Astrocyte (in vitro differentiated cells and primary cell): ENCODE data around the gene ACP4. TPM values are rescaled to one million over a fixed set of nuclear protein-coding genes. Genes with fewer than 3 reads are reported as not detected.

Experiments
- DNase-seq: peaks from one replicate; pipeline ENCODE4 v3.0.0-alpha.2; 2010; ENCODE audit warnings: low read depth
- FAIRE-seq: peaks from 2 replicates; lab custom pipeline; 2011; peaks lifted over from hg19 to GRCh38; lab: Jason Lieb, UNC
- H2AFZ ChIP-seq: 2 replicates; pipeline ENCODE4 v1.6.0; 2012; ENCODE audit warnings: low read depth, low read length, inconsistent platforms
- H3K27ac ChIP-seq: 2 replicates; pipeline ENCODE4 v1.5.1; 2011; ENCODE audit warnings: low read depth, low read length, inconsistent platforms
- H3K27me3 ChIP-seq: 2 replicates; pipeline ENCODE4 v1.6.0; 2011; ENCODE audit warnings: low read length, inconsistent platforms; ENCODE audit not compliant: insufficient read depth
- H3K36me3 ChIP-seq: 2 replicates; pipeline ENCODE4 v1.5.1; 2011; ENCODE audit warnings: low read length, inconsistent platforms; ENCODE audit not compliant: insufficient read depth
- H3K4me1 ChIP-seq: 2 replicates; pipeline ENCODE4 v1.5.1; 2011; ENCODE audit warnings: low read length, inconsistent platforms; ENCODE audit not compliant: insufficient read depth
- H3K4me2 ChIP-seq: 2 replicates; pipeline ENCODE4 v1.6.0; 2012; ENCODE audit warnings: low read length, inconsistent platforms
- H3K4me3 ChIP-seq: 2 replicates; pipeline ENCODE4 v1.5.1; 2011; ENCODE audit warnings: low read depth, mild to moderate bottlenecking, low read length, inconsistent platforms; ENCODE audit not compliant: insufficient read depth
- H3K79me2 ChIP-seq: 2 replicates; pipeline ENCODE4 v1.6.0; 2012; ENCODE audit warnings: mild to moderate bottlenecking, low read length, inconsistent platforms; ENCODE audit not compliant: insufficient read depth
- H3K9ac ChIP-seq: 2 replicates; pipeline ENCODE4 v1.6.0; 2012; ENCODE audit warnings: mild to moderate bottlenecking, low read length, inconsistent platforms
- H3K9me3 ChIP-seq: 2 replicates; pipeline ENCODE4 v1.5.1; 2012; ENCODE audit warnings: low read depth, mild to moderate bottlenecking, low read length, inconsistent platforms; ENCODE audit not compliant: insufficient read depth
- H4K20me1 ChIP-seq: 2 replicates; pipeline ENCODE4 v1.6.0; 2012; ENCODE audit warnings: low read length, inconsistent platforms; ENCODE audit not compliant: insufficient read depth
- H3K27ac Mint-ChIP-seq: one replicate; pipeline ENCODE4 v1.8.0; 2021; ENCODE audit warnings: mild to moderate bottlenecking, mixed read lengths; ENCODE audit not compliant: unreplicated experiment
- H3K27me3 Mint-ChIP-seq: one replicate; pipeline ENCODE4 v1.8.0; 2021; ENCODE audit warnings: low read depth, mixed read lengths; ENCODE audit not compliant: unreplicated experiment
- H3K36me3 Mint-ChIP-seq: one replicate; pipeline ENCODE4 v1.8.0; 2021; ENCODE audit warnings: low read depth, mixed read lengths; ENCODE audit not compliant: unreplicated experiment
- H3K4me1 Mint-ChIP-seq: one replicate; pipeline ENCODE4 v1.8.0; 2021; ENCODE audit warnings: low read depth, mixed read lengths; ENCODE audit not compliant: unreplicated experiment
- H3K4me3 Mint-ChIP-seq: one replicate; pipeline ENCODE4 v1.8.0; 2021; ENCODE audit warnings: mild to moderate bottlenecking, moderate library complexity, mixed read lengths; ENCODE audit not compliant: unreplicated experiment
- H3K9me3 Mint-ChIP-seq: one replicate; pipeline ENCODE4 v1.8.0; 2021; ENCODE audit warnings: mild to moderate bottlenecking, mixed read lengths; ENCODE audit not compliant: unreplicated experiment
- CTCF ChIP-seq: IDR thresholded peaks from 2 replicates; pipeline ENCODE4 v1.5.1; 2011; ENCODE audit warnings: low read depth, mild to moderate bottlenecking, inconsistent platforms, low read length, moderate library complexity; ENCODE audit not compliant: insufficient read depth
- EZH2 ChIP-seq: IDR thresholded peaks from 2 replicates; pipeline ENCODE4 v1.6.1; 2012; ENCODE audit warnings: mild to moderate bottlenecking, low read length, inconsistent platforms; ENCODE audit not compliant: insufficient read depth
- total RNA-seq: library from RNA; stranded (reverse); gene quantifications from 2 replicates; pipeline ENCODE4 v1.2.1, GENCODE V29; 2021

Gene ACP4
- total RNA-seq, 1 donor from 2014 or later, result not detected

- H3K27me3 Mint-ChIP-seq, result no peaks in the 10 kb centered on the region
Measured at GRCh38 chr19:50778906-50779430, 11.2 kb upstream of the ACP4 start.

GRCh38 chr19:50779504-50780457 lies 10.4 kb upstream of the ACP4 start:
- Histone ChIP-seq H3K4me3 (no peak overlapping the region), H3K4me2 (no peak overlapping the region), H2AFZ (no peak overlapping the region), H3K79me2 (no peaks in the 10 kb centered on the region), H3K9me3 (no peaks in the 10 kb centered on the region), H3K4me1 (no peaks in the 10 kb centered on the region), H3K36me3 (no peaks in the 10 kb centered on the region), H3K27me3 (peaks cover 31% of the 10 kb centered on the region), H3K9ac (no peak overlapping the region), H3K27ac (no peak overlapping the region), H4K20me1 (no peaks in the 10 kb centered on the region)
- Mint-ChIP-seq H3K4me1 (no peaks in the 10 kb centered on the region), H3K27me3 (no peaks in the 10 kb centered on the region), H3K36me3 (no peaks in the 10 kb centered on the region), H3K27ac (no peak overlapping the region), H3K9me3 (peaks cover 12% of the 10 kb centered on the region), H3K4me3 (no peak overlapping the region)
- DNase-seq, result no peak
- no peak for FAIRE-seq
- TF ChIP-seq EZH2, result no peak
- no peak for TF ChIP-seq CTCF

More at GRCh38 chr19:50778906-50779430, 11.2 kb upstream of the ACP4 start:
- H3K36me3 ChIP-seq, result no peaks in the 10 kb centered on the region
- peaks cover 31% of the 10 kb centered on the region for H3K27me3 ChIP-seq
- H3K9ac ChIP-seq, result no peak overlapping the region
- H2AFZ ChIP-seq, result no peak overlapping the region
- Mint-ChIP-seq H3K27ac (no peak overlapping the region), H3K36me3 (no peaks in the 10 kb centered on the region), H3K4me3 (no peak overlapping the region), H3K9me3 (peaks cover 12% of the 10 kb centered on the region), H3K4me1 (no peaks in the 10 kb centered on the region)
- no peaks in the 10 kb centered on the region for H4K20me1 ChIP-seq
- H3K79me2 ChIP-seq, result no peaks in the 10 kb centered on the region
- DNase-seq (no peak), FAIRE-seq (no peak)
- H3K27ac ChIP-seq, result no peak overlapping the region
- no peaks in the 10 kb centered on the region for H3K4me1 ChIP-seq
- no peak overlapping the region for H3K4me3 ChIP-seq
- H3K4me2 ChIP-seq, result no peak overlapping the region
- H3K9me3 ChIP-seq, result no peaks in the 10 kb centered on the region
- TF ChIP-seq CTCF (no peak), EZH2 (no peak)
